Measurements from ENCODE around the gene GSTO2. TPM values are rescaled to one million over a fixed set of nuclear protein-coding genes. Genes with fewer than 3 reads are reported as not detected.

GSTO2 gene
- total and polyA plus RNA-seq, 2 donors (not counting 1 experiment from before 2014, with no cell fraction given) = 2.9 to 3.1 TPM

DNA sequence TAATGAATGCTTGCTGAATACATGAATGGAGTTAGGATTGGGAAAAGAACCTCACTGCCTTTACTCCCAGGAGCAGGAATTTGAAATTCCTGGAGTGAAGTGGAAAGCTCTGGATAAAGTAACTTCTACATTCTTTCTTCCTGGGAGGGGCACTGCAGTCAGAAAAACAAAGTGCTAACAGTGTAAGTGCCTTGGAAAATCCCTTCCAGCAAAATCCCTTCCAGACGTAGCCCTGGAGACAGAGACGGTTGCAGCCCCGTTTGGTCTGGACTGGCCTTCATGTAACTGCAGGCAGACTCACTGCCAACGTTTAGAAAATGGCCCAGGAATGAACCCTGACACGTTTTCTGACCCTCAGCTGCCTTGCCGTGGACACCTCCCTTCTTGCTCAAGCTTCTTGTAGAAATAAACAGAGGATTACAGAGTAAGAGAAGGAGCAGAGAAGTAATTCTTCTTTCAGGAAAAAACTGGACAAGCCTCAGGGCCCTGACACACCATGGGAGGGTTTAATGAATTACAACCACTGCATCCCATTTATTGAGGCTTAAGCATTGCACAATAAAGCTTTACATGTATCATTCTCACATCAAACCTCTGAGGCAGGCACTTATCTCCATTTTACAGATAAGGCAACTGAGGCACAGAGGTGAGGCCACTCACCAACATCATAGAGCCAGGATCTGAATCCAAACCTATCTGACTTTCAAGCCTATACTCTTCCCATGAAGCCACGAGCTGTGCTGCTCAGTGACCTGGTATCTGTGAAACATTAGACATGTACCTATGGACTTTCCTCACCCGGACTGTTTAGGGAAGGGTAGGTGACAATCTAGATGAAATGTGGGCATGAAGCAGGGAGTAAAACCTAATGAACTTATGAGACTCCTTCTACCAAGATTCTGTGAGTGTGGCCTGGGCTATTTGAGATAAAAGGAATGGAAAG, 61.5 kb downstream of the GSTO2 start:
- H4K20me1 ChIP-seq (ENCODE audit: control insufficient read depth, extremely low read depth, insufficient read depth, low read length) = no peaks in the 10 kb centered on the region
- peak overlapping the region; percentile 45 for H3K9ac ChIP-seq (ENCODE audit: insufficient read depth, low read length)
- H3K4me1 ChIP-seq (ENCODE audit: control insufficient read depth, extremely low read depth, insufficient read depth, low read length) = peaks cover 70% of the 10 kb centered on the region
- H3K9me3 ChIP-seq (ENCODE audit: control insufficient read depth, insufficient read depth, low read depth, low read length) = no peaks in the 10 kb centered on the region
- H3K4me3 ChIP-seq (replicated peaks in 1 of 4; ENCODE audit: control extremely low read depth in 1 of 4, insufficient read depth in 1 of 4, low read depth in 3 of 4, low read length in 4 of 4) = peak overlapping the region in 2 of 4 experiments; percentile 3 to 24
- H3K4me2 ChIP-seq (ENCODE audit: extremely low read depth, insufficient read depth, low read length) = peak overlapping the region; percentile 51
- peak; percentile 82 to 98 for DNase-seq (ENCODE audit: low read depth in 2 of 2)
- H2AFZ ChIP-seq (ENCODE audit: low read length) = no peak overlapping the region
- H3K36me3 ChIP-seq (ENCODE audit: control insufficient read depth, insufficient read depth, low read length) = peaks cover 4% of the 10 kb centered on the region
- peak overlapping the region; percentile 91 for H3K27ac ChIP-seq (ENCODE audit: insufficient read depth, low read length)
- no peaks in the 10 kb centered on the region for H3K27me3 ChIP-seq (ENCODE audit: control insufficient read depth, insufficient read depth, low read length)
- peaks cover 82% of the 10 kb centered on the region for H3K79me2 ChIP-seq (ENCODE audit: control insufficient read depth, insufficient read depth, low read length)
- no peak for TF ChIP-seq EZH2 (IDR thresholded peaks at IDR 0.05; ENCODE audit: low read length, missing control alignments)
- TF ChIP-seq, protein P1, sequence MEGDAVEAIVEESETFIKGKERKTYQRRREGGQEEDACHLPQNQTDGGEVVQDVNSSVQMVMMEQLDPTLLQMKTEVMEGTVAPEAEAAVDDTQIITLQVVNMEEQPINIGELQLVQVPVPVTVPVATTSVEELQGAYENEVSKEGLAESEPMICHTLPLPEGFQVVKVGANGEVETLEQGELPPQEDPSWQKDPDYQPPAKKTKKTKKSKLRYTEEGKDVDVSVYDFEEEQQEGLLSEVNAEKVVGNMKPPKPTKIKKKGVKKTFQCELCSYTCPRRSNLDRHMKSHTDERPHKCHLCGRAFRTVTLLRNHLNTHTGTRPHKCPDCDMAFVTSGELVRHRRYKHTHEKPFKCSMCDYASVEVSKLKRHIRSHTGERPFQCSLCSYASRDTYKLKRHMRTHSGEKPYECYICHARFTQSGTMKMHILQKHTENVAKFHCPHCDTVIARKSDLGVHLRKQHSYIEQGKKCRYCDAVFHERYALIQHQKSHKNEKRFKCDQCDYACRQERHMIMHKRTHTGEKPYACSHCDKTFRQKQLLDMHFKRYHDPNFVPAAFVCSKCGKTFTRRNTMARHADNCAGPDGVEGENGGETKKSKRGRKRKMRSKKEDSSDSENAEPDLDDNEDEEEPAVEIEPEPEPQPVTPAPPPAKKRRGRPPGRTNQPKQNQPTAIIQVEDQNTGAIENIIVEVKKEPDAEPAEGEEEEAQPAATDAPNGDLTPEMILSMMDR (conservative IDR thresholded peaks at IDR 0.05 in 1 of 2, IDR thresholded peaks at IDR 0.05 in 1 of 2; ENCODE audit: low read depth in 1 of 2, low read length in 2 of 2) = no peak

DNA sequence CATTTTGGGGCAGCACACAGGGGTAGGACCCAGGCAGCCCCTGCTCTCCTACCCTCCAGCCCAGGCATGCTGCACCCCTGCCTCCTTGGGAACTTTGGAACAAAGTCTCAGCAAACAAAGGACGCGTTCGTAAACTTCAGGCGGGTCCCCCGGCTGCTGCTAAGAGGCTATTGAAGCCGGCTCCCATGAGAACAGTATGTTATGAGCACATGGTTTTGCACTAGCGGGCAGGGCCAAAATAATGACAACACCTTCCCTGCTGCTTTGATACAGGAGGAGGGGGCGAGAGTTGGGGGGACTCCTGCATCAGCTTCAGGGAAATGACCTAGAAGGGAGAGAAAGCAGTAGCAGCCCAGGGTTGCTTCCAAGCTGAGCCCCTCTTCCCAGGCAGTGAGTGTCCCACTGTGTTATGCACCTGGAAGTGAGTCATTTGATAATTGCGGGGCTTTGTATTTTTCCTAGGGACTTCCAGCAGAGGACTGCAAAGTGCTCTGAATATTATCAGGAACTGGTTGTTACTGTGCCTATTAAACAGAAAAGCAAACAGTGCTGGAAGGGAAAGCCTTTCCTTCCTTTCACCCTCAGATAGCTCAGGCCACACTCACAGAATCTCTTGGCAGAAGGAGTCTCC, 62.3 kb downstream of the GSTO2 start:
- peak overlapping the region; percentile 38 for H3K9ac ChIP-seq (ENCODE audit: insufficient read depth, low read length)
- H3K27ac ChIP-seq (ENCODE audit: insufficient read depth, low read length) = peak overlapping the region; percentile 91
- peak overlapping the region; percentile 56 for H3K4me2 ChIP-seq (ENCODE audit: extremely low read depth, insufficient read depth, low read length)
- H3K79me2 ChIP-seq (ENCODE audit: control insufficient read depth, insufficient read depth, low read length) = peaks cover 82% of the 10 kb centered on the region
- H2AFZ ChIP-seq (ENCODE audit: low read length) = no peak overlapping the region
- H3K36me3 ChIP-seq (ENCODE audit: control insufficient read depth, insufficient read depth, low read length) = peaks cover 1% of the 10 kb centered on the region
- DNase-seq (ENCODE audit: low read depth in 2 of 2) = peak; percentile 68 to 81
- no peaks in the 10 kb centered on the region for H4K20me1 ChIP-seq (ENCODE audit: control insufficient read depth, extremely low read depth, insufficient read depth, low read length)
- no peaks in the 10 kb centered on the region for H3K27me3 ChIP-seq (ENCODE audit: control insufficient read depth, insufficient read depth, low read length)
- no peaks in the 10 kb centered on the region for H3K9me3 ChIP-seq (ENCODE audit: control insufficient read depth, insufficient read depth, low read depth, low read length)
- peaks cover 73% of the 10 kb centered on the region for H3K4me1 ChIP-seq (ENCODE audit: control insufficient read depth, extremely low read depth, insufficient read depth, low read length)
- no peak for TF ChIP-seq EZH2 (IDR thresholded peaks at IDR 0.05; ENCODE audit: low read length, missing control alignments)
- TF ChIP-seq, protein P1 (conservative IDR thresholded peaks at IDR 0.05 in 1 of 2, IDR thresholded peaks at IDR 0.05 in 1 of 2; ENCODE audit: low read depth in 1 of 2, low read length in 2 of 2) = no peak
- H3K4me3 ChIP-seq (replicated peaks in 1 of 4; ENCODE audit: control extremely low read depth in 1 of 4, insufficient read depth in 1 of 4, low read depth in 3 of 4, low read length in 4 of 4) = peak overlapping the region in 1 of 4 experiments; percentile 10

All from fibroblast of lung (primary cell).